ENCODE results near the gene MSI2.

MSI2 gene

DNA sequence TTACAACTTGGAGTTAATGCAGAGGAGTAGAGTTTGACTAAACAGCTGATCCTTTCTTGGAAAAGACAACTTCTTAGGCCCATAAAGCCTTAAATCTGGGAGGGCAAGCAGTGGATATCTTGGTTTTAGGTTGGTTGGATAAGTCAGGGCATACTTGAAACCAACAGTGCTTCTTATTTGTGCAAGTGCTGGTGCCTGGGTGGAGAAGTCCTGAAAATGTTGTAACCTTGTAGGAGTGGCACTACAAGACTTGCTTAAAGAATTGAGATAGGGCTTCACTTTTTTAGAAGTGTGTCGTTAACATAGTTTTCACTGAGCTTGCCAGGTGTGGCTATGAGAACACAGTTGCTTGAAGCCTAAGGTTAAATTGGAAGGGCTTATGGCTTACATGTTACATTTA, 6.2 kb downstream of the MSI2 start:
- Histone ChIP-seq H3F3A (ENCODE audit: insufficient read depth) (peaks cover 20% of the 10 kb centered on the region), H3K9me2 (replicated peaks; ENCODE audit: insufficient read depth, low read length) (no peaks in the 10 kb centered on the region), H3K79me2 (ENCODE audit: insufficient read depth, low read length) (peaks cover 96% of the 10 kb centered on the region), H2AFZ (ENCODE audit: low read depth, low read length, severe bottlenecking) (no peak overlapping the region), H3K9ac (ENCODE audit: low read length) (no peak overlapping the region), H3K4me3 (ENCODE audit: insufficient read depth, low read length, poor library complexity, severe bottlenecking) (no peak overlapping the region), H3K27ac (ENCODE audit: low read depth, low read length) (no peak overlapping the region), H4K20me1 (ENCODE audit: low read depth, low read length) (no peaks in the 10 kb centered on the region; the same call in 1 of the 2 replicates), H3K27me3 (ENCODE audit: low read length) (no peaks in the 10 kb centered on the region), H3K9me3 (ENCODE audit: insufficient read depth, low read length) (no peaks in the 10 kb centered on the region), H3K4me2 (ENCODE audit: low read depth, low read length, poor library complexity, severe bottlenecking) (no peak overlapping the region), H3K36me3 (ENCODE audit: low read length) (peaks cover 42% of the 10 kb centered on the region)
- TF ChIP-seq, protein P1, sequence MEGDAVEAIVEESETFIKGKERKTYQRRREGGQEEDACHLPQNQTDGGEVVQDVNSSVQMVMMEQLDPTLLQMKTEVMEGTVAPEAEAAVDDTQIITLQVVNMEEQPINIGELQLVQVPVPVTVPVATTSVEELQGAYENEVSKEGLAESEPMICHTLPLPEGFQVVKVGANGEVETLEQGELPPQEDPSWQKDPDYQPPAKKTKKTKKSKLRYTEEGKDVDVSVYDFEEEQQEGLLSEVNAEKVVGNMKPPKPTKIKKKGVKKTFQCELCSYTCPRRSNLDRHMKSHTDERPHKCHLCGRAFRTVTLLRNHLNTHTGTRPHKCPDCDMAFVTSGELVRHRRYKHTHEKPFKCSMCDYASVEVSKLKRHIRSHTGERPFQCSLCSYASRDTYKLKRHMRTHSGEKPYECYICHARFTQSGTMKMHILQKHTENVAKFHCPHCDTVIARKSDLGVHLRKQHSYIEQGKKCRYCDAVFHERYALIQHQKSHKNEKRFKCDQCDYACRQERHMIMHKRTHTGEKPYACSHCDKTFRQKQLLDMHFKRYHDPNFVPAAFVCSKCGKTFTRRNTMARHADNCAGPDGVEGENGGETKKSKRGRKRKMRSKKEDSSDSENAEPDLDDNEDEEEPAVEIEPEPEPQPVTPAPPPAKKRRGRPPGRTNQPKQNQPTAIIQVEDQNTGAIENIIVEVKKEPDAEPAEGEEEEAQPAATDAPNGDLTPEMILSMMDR (IDR thresholded peaks at IDR 0.05; ENCODE audit: insufficient read depth, low read length, poor library complexity, severe bottlenecking): no peak
- TF ChIP-seq EZH2phosphoT487 (conservative IDR thresholded peaks at IDR 0.05; ENCODE audit: low read length): no peak

DNA sequence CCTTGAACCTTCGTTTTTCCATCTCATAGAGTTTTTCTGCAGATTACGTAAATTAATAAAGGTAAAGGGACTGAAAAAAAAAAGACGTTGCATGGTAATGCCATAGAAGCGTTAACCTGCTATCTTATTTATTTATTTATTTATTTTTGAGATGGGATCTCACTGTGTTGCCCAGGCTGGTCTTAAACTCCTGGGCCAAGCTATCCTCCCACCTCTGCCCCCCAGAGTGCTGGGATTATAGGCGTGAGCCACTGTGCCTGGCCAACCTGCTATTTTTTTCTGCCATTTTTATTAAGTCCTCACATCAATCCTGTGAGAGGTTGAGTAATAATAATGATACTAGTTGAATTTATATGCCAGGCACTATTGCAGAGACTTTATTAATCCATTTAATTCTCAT, 7.9 kb downstream of the MSI2 start:
- Histone ChIP-seq H3K9ac (ENCODE audit: low read length) (no peak overlapping the region), H4K20me1 (ENCODE audit: low read depth, low read length) (no peaks in the 10 kb centered on the region; the same call in 1 of the 2 replicates), H3K4me3 (ENCODE audit: insufficient read depth, low read length, poor library complexity, severe bottlenecking) (no peak overlapping the region), H3K79me2 (ENCODE audit: insufficient read depth, low read length) (peaks cover 94% of the 10 kb centered on the region), H2AFZ (ENCODE audit: low read depth, low read length, severe bottlenecking) (no peak overlapping the region), H3K4me2 (ENCODE audit: low read depth, low read length, poor library complexity, severe bottlenecking) (no peak overlapping the region), H3K36me3 (ENCODE audit: low read length) (peaks cover 49% of the 10 kb centered on the region), H3K27ac (ENCODE audit: low read depth, low read length) (no peak overlapping the region), H3K9me3 (ENCODE audit: insufficient read depth, low read length) (no peaks in the 10 kb centered on the region), H3F3A (ENCODE audit: insufficient read depth) (peaks cover 15% of the 10 kb centered on the region; the same call in 1 of the 2 replicates), H3K27me3 (ENCODE audit: low read length) (no peaks in the 10 kb centered on the region), H3K9me2 (replicated peaks; ENCODE audit: insufficient read depth, low read length) (no peaks in the 10 kb centered on the region)
- TF ChIP-seq EZH2phosphoT487 (conservative IDR thresholded peaks at IDR 0.05; ENCODE audit: low read length): no peak
- TF ChIP-seq, protein P1 (IDR thresholded peaks at IDR 0.05; ENCODE audit: insufficient read depth, low read length, poor library complexity, severe bottlenecking): no peak

DNA sequence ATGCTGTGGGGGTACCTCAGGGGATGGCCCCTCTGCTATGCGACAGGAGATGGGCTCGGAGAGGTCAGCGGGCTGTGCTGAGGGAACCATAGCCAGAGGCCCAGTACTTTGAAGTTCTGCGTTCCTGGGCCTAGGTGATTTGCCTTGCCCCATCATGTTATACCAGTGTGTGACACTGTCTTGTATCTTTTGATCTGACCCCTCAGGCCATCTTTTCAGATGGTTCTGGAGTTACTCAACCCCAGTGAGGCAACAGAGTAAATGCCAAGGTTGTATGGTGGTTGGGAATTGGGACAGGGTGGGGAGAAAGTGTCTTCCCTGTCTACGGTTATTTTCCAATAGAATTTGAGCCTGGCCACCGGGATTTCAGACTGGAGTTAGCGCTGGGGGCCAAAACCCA, 8.5 kb downstream of the MSI2 start:
- no peaks in the 10 kb centered on the region; the same call in 1 of the 2 replicates for H4K20me1 ChIP-seq (ENCODE audit: low read depth, low read length)
- no peak for TF ChIP-seq EZH2phosphoT487 (conservative IDR thresholded peaks at IDR 0.05; ENCODE audit: low read length)
- TF ChIP-seq, protein P1 (IDR thresholded peaks at IDR 0.05; ENCODE audit: insufficient read depth, low read length, poor library complexity, severe bottlenecking): no peak
- H3K79me2 ChIP-seq (ENCODE audit: insufficient read depth, low read length): peaks cover 94% of the 10 kb centered on the region
- H3K4me2 ChIP-seq (ENCODE audit: low read depth, low read length, poor library complexity, severe bottlenecking): no peak overlapping the region
- H3K9me3 ChIP-seq (ENCODE audit: insufficient read depth, low read length): no peaks in the 10 kb centered on the region
- no peak overlapping the region for H3K4me3 ChIP-seq (ENCODE audit: insufficient read depth, low read length, poor library complexity, severe bottlenecking)
- H2AFZ ChIP-seq (ENCODE audit: low read depth, low read length, severe bottlenecking): no peak overlapping the region
- no peak overlapping the region for H3K27ac ChIP-seq (ENCODE audit: low read depth, low read length)
- no peak overlapping the region for H3K9ac ChIP-seq (ENCODE audit: low read length)
- no peaks in the 10 kb centered on the region for H3K27me3 ChIP-seq (ENCODE audit: low read length)
- H3F3A ChIP-seq (ENCODE audit: insufficient read depth): peaks cover 10% of the 10 kb centered on the region; the same call in 1 of the 2 replicates
- peaks cover 49% of the 10 kb centered on the region for H3K36me3 ChIP-seq (ENCODE audit: low read length)
- H3K9me2 ChIP-seq (replicated peaks; ENCODE audit: insufficient read depth, low read length): no peaks in the 10 kb centered on the region

Data from SU-DHL-6 (cell line).